Measurements from ENCODE around the gene PSEN2. TPM values are rescaled to one million over a fixed set of nuclear protein-coding genes. Genes with fewer than 3 reads are reported as not detected.

The PSEN2 gene
- total and polyA plus RNA-seq, 9 of the 15 experiments (the other 6 are each of a cell fraction or from before 2014, with no cell fraction given) = 2.3 to 21.5 (median 13.7) TPM

DNA sequence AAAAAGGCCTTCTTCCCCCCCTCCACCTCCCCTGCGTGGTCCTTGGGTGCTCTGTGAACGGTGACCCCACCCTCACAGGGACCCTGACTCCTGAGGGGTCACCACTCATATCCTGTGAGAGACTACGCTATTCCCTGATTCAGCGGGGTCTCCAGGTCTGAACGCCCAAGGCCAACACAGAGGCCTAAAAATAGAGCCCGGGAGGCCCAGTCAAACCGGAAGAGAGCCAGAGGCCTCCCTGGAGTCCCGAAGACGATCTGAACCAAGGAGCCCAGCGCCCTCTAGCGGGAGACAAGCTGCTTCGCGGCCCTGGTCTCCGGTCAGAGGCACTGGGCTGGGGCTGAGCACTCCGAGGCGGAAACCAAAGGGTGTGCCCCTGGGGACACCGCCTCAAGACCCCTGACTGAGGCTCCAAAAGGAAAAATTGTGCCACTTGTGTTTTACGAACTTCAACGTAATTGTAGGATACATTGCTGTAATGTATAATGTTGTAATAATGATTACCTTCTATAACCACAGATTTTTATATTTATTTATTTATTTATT is 42.4 kb upstream of the PSEN2 start (continued):
- no peak for TF ChIP-seq ZNF318 (IDR thresholded peaks at IDR 0.05; ENCODE audit: borderline replicate concordance in 1 of 2, low read depth in 1 of 2)
- TF ChIP-seq ZNF561 (CRISPR knock-in tag; conservative IDR thresholded peaks at IDR 0.05) = no peak
- no peak for TF ChIP-seq MLLT1 (IDR thresholded peaks at IDR 0.05)
- peak; percentile 22; the same call in 1 of the 2 replicates for TF ChIP-seq ATF7 (IDR thresholded peaks at IDR 0.05)
- TF ChIP-seq, protein P1, sequence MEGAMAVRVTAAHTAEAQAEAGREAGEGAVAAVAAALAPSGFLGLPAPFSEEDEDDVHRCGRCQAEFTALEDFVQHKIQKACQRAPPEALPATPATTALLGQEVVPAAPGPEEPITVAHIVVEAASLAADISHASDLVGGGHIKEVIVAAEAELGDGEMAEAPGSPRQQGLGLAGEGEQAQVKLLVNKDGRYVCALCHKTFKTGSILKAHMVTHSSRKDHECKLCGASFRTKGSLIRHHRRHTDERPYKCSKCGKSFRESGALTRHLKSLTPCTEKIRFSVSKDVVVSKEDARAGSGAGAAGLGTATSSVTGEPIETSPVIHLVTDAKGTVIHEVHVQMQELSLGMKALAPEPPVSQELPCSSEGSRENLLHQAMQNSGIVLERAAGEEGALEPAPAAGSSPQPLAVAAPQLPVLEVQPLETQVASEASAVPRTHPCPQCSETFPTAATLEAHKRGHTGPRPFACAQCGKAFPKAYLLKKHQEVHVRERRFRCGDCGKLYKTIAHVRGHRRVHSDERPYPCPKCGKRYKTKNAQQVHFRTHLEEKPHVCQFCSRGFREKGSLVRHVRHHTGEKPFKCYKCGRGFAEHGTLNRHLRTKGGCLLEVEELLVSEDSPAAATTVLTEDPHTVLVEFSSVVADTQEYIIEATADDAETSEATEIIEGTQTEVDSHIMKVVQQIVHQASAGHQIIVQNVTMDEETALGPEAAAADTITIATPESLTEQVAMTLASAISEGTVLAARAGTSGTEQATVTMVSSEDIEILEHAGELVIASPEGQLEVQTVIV (CRISPR knock-in tag; IDR thresholded peaks at IDR 0.05; ENCODE audit: borderline replicate concordance) = no peak
- TF ChIP-seq ZNF12 (CRISPR knock-in tag; IDR thresholded peaks at IDR 0.05) = no peak
- TF ChIP-seq ZNF24 (IDR thresholded peaks at IDR 0.05) = no peak
- TF ChIP-seq MYNN (IDR thresholded peaks at IDR 0.05) = 0 out of 2 replicates have a peak, but pooled peaks have one; percentile 53
- no peak for TF ChIP-seq MYNN (CRISPR knock-in tag; IDR thresholded peaks at IDR 0.05)
- TF ChIP-seq ZNF583 (CRISPR knock-in tag; IDR thresholded peaks at IDR 0.05) = no peak
- TF ChIP-seq MAFG (tag; conservative IDR thresholded peaks at IDR 0.05) = no peak
- no peak for TF ChIP-seq SMAD2 (IDR thresholded peaks at IDR 0.05; ENCODE audit: low read depth, low read length)
- no peak for TF ChIP-seq ZSCAN29 (IDR thresholded peaks at IDR 0.05)
- TF ChIP-seq CBFA2T3 (IDR thresholded peaks at IDR 0.05) = no peak
- TF ChIP-seq ZZZ3 (IDR thresholded peaks at IDR 0.05) = no peak
- no peak for TF ChIP-seq FOS (IDR thresholded peaks at IDR 0.05; ENCODE audit: extremely low read depth, insufficient read length)
- TF ChIP-seq ZC3H4 (CRISPR knock-in tag; IDR thresholded peaks at IDR 0.05; ENCODE audit: borderline replicate concordance) = no peak
- TF ChIP-seq ZBTB7A (IDR thresholded peaks at IDR 0.05; ENCODE audit: borderline replicate concordance, control insufficient read depth, low read depth, low read length) = peak; percentile 85; the same call in 1 of the 2 replicates
- TF ChIP-seq KDM1A (IDR thresholded peaks at IDR 0.05) = no peak
